Heart left ventricle (tissue), 13 donors: Measurements from ENCODE around the gene RNF40.

Experiments
- CTCF ChIP-seq, 12 donors: fragments of 200-600 bp; sonication (generic) in 4 of 12; IDR thresholded peaks; one replicate each; pipeline versions ENCODE4 v1.5.0 to v1.8.0; 2018 to 2022; ENCODE audit warnings: antibody characterized with exemption in 12 of 12, mild to moderate bottlenecking in 5 of 12
- POLR2A ChIP-seq, 2 donors: fragments of 450-650 bp; IDR thresholded peaks; one replicate each; pipeline ENCODE4 v1.6.1; 2017; ENCODE audit warnings: antibody characterized with exemption in 2 of 2, mild to moderate bottlenecking in 2 of 2, moderate library complexity in 2 of 2
- donor health status: ischemic (EF 13 %, LVEDD 7.1; RV severe dilation, severe dysfunction).
- donor health status: DM: no; HTN: yes; CAD: no.
- donor health status: DM: no; HTN: no; CAD: no.
- donor health status: ischemic (EF 25% LVEDD 6.9; RV normal size, moderate dysfunction).
- donor health status: ischemic (EF 25% LVEDD 5.7; RV mildly dilated, moderate dysfunction).
- donor health status: ischemic (EF 35%, LVEDD 5.7; RV mildly dilated, moderate dysfunction).
- donor health status: nonischemic (EF 11% LVEDD 7.7; RV severe dilation, severe dysfunction).
- donor health status: DM: yes; HTN: yes; CAD: no.
- donor health status: PGD.
- donor health status: ischemic (EF 29% LVEDD 5.4; RV normal size, mild dysfunction).
- donor health status: nonischemic (EF 23%, LVEDD 6.1; RV moderate dilation, normal function).

- TF ChIP-seq POLR2A (IDR thresholded peaks at IDR 0.05) (no peak), CTCF (IDR thresholded peaks at IDR 0.05) (no peak)
Observed at GRCh38 chr16:30764816-30765465, 2.8 kb downstream of the RNF40 start.
